Smooth muscle cell (in vitro differentiated cells): ENCODE data around the gene TERT. TPM values are rescaled to one million over a fixed set of nuclear protein-coding genes. Genes with fewer than 3 reads are reported as not detected.
"Not testable (repeated sequence)": the region's sequence is repeated elsewhere in the genome, so short reads cannot be mapped to it uniquely, and the experiment has no call there.

Source experiments
- DNase-seq: peaks from one replicate; lab custom pipeline; 2025; ENCODE audit not compliant: unreplicated experiment; lab: John Stamatoyannopoulos, UW
- H2AFZ ChIP-seq: fragments of 200-600 bp; sonication (generic); 2 replicates; pipeline ENCODE4 v1.6.0; 2016; ENCODE audit warnings: antibody characterized with exemption, low read depth, mild to moderate bottlenecking
- H3F3A ChIP-seq: fragments of 200-600 bp; sonication (generic); 2 replicates; pipeline ENCODE4 v1.6.0; 2017; ENCODE audit warnings: antibody characterized with exemption, low read depth
- H3K27ac ChIP-seq: fragments of 200-600 bp; sonication (generic); 2 replicates; pipeline ENCODE4 v1.5.1; 2016; ENCODE audit warnings: low read depth, mild to moderate bottlenecking
- H3K27me3 ChIP-seq: fragments of 200-600 bp; sonication (generic); 2 replicates; pipeline ENCODE4 v1.6.1; 2016; ENCODE audit warnings: low read depth, mild to moderate bottlenecking
- H3K36me3 ChIP-seq: fragments of 200-600 bp; sonication (generic); 2 replicates; pipeline ENCODE4 v1.5.1; 2016; ENCODE audit warnings: low read depth
- H3K4me1 ChIP-seq: fragments of 200-600 bp; sonication (generic); 2 replicates; pipeline ENCODE4 v1.5.1; 2016; ENCODE audit warnings: low read depth
- H3K4me2 ChIP-seq: fragments of 200-600 bp; sonication (generic); 2 replicates; pipeline ENCODE4 v1.6.0; 2016; ENCODE audit warnings: mild to moderate bottlenecking
- H3K4me3 ChIP-seq: fragments of 200-600 bp; sonication (generic); 2 replicates; pipeline ENCODE4 v1.5.1; 2016; ENCODE audit warnings: mild to moderate bottlenecking
- H3K79me2 ChIP-seq: fragments of 200-600 bp; sonication (generic); 2 replicates; pipeline ENCODE4 v1.6.0; 2016; ENCODE audit warnings: low read depth, mild to moderate bottlenecking
- H3K9ac ChIP-seq: fragments of 200-600 bp; sonication (generic); 2 replicates; pipeline ENCODE4 v1.6.0; 2016; ENCODE audit warnings: low read depth
- H3K9me3 ChIP-seq: fragments of 200-600 bp; sonication (generic); replicated peaks from 2 replicates; pipeline ENCODE4 v1.5.1; 2016; ENCODE audit warnings: low read depth
- H4K20me1 ChIP-seq: fragments of 200-600 bp; sonication (generic); 2 replicates; pipeline ENCODE4 v1.6.0; 2016; ENCODE audit warnings: low read depth
- WGBS: methylation state at CpG from one replicate; pipeline ENCODE4 v1.1.7; 2016; ENCODE audit warnings: low lambda C conversion rate; 5-methylcytosine and 5-hydroxymethylcytosine counted together
- polyA plus RNA-seq: library from polyadenylated mRNA; unstranded; fragments of >200 nt; fragmentation: Nextera tagmentation; extraction: Ambion mirVana; gene quantifications from 2 replicates; pipeline ENCODE4 v1.2.1, GENCODE V29; 2016
- total RNA-seq: library from RNA; depleted of rRNA; stranded (reverse); fragments of >200 nt; gene quantifications from 2 replicates; pipeline ENCODE4 v1.2.3, GENCODE V29; 2014
- TF ChIP-seq, protein P1 (sequence below): fragments of 200-600 bp; sonication (generic); IDR thresholded peaks from 2 replicates; pipeline ENCODE4 v1.5.1; 2017; ENCODE audit warnings: borderline replicate concordance, mild to moderate bottlenecking, antibody characterized with exemption; ENCODE audit not compliant: insufficient read depth, poor library complexity, severe bottlenecking

The TERT gene
- total and polyA plus RNA-seq, 2 experiments from 2014 or later = not detected

DNA sequence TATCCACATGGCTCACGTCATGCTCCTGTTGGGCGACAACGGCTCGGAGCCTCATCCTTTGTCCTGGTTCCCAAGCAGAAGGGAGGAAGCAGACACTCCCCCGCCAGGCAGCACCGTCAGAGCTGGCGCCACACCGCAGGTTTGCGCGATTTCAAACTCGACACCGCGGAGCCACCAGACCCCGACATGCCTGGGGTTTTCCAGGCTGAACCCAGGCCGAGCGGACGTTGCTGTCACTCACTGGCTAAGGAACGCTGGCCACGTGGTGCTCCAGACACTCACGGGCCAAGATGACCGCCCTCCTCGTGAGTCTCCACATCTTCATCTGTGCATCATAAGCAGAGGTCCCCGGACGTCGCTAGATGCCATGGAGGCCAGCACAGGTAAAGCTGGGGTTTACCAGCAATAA is 9.0 kb downstream of the TERT start:
- WGBS = 96% methylated on average over 25 of the region's 25 CpGs
- DNase-seq = no peak
- H3K9me3 ChIP-seq = no peaks in the 10 kb centered on the region

DNA sequence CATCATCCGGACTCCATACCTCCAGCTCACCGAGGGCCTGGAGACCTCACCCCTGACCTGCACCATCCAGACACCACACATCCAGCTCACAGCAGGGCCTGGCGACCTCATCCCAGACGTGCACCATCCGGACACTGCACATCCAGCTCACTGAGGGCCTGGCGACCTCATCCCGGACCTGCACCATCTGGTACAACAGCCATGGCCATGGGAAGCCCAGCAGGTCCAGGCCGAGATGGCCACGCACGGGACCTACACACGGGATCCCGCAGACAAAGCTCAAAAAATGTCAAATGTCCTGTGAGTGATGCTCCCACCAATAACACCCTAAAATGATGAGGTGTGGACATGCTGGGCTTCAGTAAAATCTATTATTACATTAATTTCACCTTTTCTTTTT is 9.7 kb downstream of the TERT start:
- Histone ChIP-seq H3K9me3 (no peaks in the 10 kb centered on the region), H2AFZ (no peak overlapping the region), H3K4me2 (no peak overlapping the region), H3K27ac (no peak overlapping the region), H3F3A (no peaks in the 10 kb centered on the region), H4K20me1 (no peaks in the 10 kb centered on the region), H3K4me1 (no peaks in the 10 kb centered on the region), H3K9ac (no peak overlapping the region), H3K27me3 (no peaks in the 10 kb centered on the region), H3K79me2 (no peaks in the 10 kb centered on the region), H3K36me3 (no peaks in the 10 kb centered on the region), H3K4me3 (no peak overlapping the region)
- TF ChIP-seq, protein P1, sequence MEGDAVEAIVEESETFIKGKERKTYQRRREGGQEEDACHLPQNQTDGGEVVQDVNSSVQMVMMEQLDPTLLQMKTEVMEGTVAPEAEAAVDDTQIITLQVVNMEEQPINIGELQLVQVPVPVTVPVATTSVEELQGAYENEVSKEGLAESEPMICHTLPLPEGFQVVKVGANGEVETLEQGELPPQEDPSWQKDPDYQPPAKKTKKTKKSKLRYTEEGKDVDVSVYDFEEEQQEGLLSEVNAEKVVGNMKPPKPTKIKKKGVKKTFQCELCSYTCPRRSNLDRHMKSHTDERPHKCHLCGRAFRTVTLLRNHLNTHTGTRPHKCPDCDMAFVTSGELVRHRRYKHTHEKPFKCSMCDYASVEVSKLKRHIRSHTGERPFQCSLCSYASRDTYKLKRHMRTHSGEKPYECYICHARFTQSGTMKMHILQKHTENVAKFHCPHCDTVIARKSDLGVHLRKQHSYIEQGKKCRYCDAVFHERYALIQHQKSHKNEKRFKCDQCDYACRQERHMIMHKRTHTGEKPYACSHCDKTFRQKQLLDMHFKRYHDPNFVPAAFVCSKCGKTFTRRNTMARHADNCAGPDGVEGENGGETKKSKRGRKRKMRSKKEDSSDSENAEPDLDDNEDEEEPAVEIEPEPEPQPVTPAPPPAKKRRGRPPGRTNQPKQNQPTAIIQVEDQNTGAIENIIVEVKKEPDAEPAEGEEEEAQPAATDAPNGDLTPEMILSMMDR = no peak
- DNase-seq = no peak
- 95% methylated on average over 12 of the region's 12 CpGs for WGBS

More for the DNA sequence above, 9.0 kb downstream of the TERT start:
- Histone ChIP-seq H3K4me1 (no peaks in the 10 kb centered on the region), H2AFZ (no peak overlapping the region), H3K36me3 (no peaks in the 10 kb centered on the region), H3K4me2 (no peak overlapping the region), H3K27ac (no peak overlapping the region), H3K9ac (no peak overlapping the region), H4K20me1 (no peaks in the 10 kb centered on the region), H3K4me3 (no peak overlapping the region), H3F3A (no peaks in the 10 kb centered on the region), H3K79me2 (no peaks in the 10 kb centered on the region), H3K27me3 (no peaks in the 10 kb centered on the region)
- TF ChIP-seq, protein P1 = no peak

DNA sequence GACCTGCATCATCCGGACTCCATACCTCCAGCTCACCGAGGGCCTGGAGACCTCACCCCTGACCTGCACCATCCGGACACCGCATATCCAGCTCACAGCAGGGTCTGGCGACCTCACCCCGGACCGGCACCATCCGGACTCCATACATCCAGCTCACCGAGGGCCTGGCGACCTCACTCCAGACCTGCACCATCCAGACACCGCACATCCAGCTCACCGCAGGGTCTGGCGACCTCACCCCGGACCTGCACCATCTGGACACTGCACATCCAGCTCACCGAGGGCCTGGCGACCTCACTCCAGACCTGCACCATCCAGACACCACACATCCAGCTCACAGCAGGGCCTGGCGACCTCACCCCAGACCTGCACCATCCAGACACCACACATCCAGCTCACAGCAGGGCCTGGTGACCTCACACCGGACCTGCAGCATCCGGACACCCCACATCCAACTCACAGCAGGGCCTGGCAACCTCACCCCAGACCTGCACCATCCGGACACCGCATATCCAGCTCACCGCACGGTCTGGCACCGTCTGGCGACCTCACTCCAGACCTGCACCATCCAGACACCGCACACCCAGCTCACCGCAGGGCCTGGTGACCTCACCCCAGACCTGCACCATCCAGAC is 10.4 kb downstream of the TERT start:
- not testable (repeated sequence) for H3K79me2 ChIP-seq, H3K9me3 ChIP-seq, H3F3A ChIP-seq, H3K9ac ChIP-seq, H3K27me3 ChIP-seq, H2AFZ ChIP-seq, H3K4me3 ChIP-seq, DNase-seq, H3K27ac ChIP-seq, H3K4me1 ChIP-seq, H3K4me2 ChIP-seq, H3K36me3 ChIP-seq, H4K20me1 ChIP-seq
- 94% methylated on average over 23 of the region's 27 CpGs for WGBS

DNA sequence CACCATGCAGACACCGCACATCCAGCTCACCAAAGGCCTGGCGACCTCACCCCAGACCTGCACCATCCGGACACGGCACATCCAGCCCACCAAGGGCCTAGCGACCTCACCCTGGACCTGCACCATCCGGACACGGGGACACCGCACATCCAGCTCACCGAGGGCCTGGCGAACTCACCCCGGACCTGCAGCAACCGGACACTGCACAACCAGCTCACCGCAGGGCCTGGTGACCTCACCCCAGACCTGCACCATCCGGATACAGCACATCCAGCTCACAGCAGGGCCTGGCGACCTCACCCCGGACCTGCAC is 11.2 kb downstream of the TERT start:
- not testable (repeated sequence) for H3K4me1 ChIP-seq, H3K36me3 ChIP-seq, DNase-seq, H3K9me3 ChIP-seq, H3K4me2 ChIP-seq, H2AFZ ChIP-seq, H4K20me1 ChIP-seq, H3K79me2 ChIP-seq, H3F3A ChIP-seq, H3K27ac ChIP-seq, H3K27me3 ChIP-seq, H3K4me3 ChIP-seq, H3K9ac ChIP-seq
- 87% methylated on average over 16 of the region's 16 CpGs for WGBS

DNA sequence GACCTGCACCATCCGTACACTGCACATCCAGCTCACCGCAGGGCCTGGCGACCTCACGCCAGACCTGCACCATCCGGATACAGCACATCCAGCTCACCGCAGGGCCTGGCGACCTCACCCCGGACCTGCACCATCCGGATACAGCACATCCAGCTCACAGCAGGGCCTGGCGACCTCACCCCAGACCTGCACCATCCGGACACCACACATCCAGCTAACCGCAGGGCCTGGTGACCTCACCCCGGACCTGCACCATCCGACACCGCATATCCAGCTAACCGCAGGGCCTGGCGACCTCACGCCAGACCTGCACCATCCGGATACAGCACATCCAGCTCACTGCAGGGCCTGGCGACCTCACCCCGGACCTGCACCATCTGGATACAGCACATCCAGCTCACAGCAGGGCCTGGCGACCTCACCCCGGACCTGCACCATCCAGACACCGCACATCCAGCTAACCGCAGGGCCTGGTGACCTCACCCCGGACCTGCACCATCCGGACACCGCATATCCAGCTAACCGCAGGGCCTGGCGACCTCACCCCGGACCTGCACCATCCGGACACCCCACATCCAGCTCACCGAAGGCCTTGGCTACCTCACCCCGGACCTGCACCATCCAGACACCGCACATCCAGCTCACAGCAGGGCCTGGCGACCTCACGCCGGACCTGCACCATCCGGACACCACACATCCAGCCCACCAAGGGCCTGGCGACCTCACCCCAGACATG is 11.7 kb downstream of the TERT start:
- H3K79me2 ChIP-seq, H3K27ac ChIP-seq, H4K20me1 ChIP-seq, H3K9ac ChIP-seq, H3K4me1 ChIP-seq, DNase-seq, H2AFZ ChIP-seq, H3K27me3 ChIP-seq, H3K9me3 ChIP-seq, H3F3A ChIP-seq, H3K4me3 ChIP-seq, H3K36me3 ChIP-seq, H3K4me2 ChIP-seq: not testable (repeated sequence)
- 94% methylated on average over 40 of the region's 40 CpGs for WGBS
